ENCODE measurements around the gene DNM2. TPM values are rescaled to one million over a fixed set of nuclear protein-coding genes. Genes with fewer than 3 reads are reported as not detected.

The DNM2 gene
- total RNA-seq, 1 donor from 2014 or later, result 129 TPM

- Histone ChIP-seq H2AFZ (ENCODE audit: low read depth, low read length) (no peak overlapping the region), H3K4me2 (ENCODE audit: low read length) (no peak overlapping the region), H3K27me3 (ENCODE audit: insufficient read depth, low read length) (no peaks in the 10 kb centered on the region), H3K36me3 (ENCODE audit: insufficient read depth, low read length) (no peaks in the 10 kb centered on the region), H3K9me3 (ENCODE audit: insufficient read depth, low read depth, low read length) (peaks cover 8% of the 10 kb centered on the region), H3K27ac (ENCODE audit: low read depth, low read length) (no peak overlapping the region), H3K9ac (ENCODE audit: low read length) (no peak overlapping the region), H4K20me1 (ENCODE audit: insufficient read depth, low read length) (peaks cover 6% of the 10 kb centered on the region), H3K4me1 (ENCODE audit: insufficient read depth, low read length) (peaks cover 15% of the 10 kb centered on the region), H3K4me3 (ENCODE audit: insufficient read depth, low read depth, low read length) (no peak overlapping the region), H3K79me2 (ENCODE audit: insufficient read depth, low read length) (peaks cover 5% of the 10 kb centered on the region)
- H3K4me1 Mint-ChIP-seq (ENCODE audit: low read depth, unreplicated experiment), result peaks cover 3% of the 10 kb centered on the region
- no peak overlapping the region for H3K27ac Mint-ChIP-seq (ENCODE audit: unreplicated experiment)
- no peak for TF ChIP-seq EZH2 (IDR thresholded peaks at IDR 0.05; ENCODE audit: insufficient read depth, low read length)
- TF ChIP-seq, protein P1, sequence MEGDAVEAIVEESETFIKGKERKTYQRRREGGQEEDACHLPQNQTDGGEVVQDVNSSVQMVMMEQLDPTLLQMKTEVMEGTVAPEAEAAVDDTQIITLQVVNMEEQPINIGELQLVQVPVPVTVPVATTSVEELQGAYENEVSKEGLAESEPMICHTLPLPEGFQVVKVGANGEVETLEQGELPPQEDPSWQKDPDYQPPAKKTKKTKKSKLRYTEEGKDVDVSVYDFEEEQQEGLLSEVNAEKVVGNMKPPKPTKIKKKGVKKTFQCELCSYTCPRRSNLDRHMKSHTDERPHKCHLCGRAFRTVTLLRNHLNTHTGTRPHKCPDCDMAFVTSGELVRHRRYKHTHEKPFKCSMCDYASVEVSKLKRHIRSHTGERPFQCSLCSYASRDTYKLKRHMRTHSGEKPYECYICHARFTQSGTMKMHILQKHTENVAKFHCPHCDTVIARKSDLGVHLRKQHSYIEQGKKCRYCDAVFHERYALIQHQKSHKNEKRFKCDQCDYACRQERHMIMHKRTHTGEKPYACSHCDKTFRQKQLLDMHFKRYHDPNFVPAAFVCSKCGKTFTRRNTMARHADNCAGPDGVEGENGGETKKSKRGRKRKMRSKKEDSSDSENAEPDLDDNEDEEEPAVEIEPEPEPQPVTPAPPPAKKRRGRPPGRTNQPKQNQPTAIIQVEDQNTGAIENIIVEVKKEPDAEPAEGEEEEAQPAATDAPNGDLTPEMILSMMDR (IDR thresholded peaks at IDR 0.05; ENCODE audit: insufficient read depth, low read depth, low read length), result no peak
- DNase-seq (ENCODE audit: low read depth) (no peak), FAIRE-seq (no peak)
- peaks cover 2% of the 10 kb centered on the region for H3K36me3 Mint-ChIP-seq (ENCODE audit: low read depth, unreplicated experiment)
- peaks cover 3% of the 10 kb centered on the region for H3K27me3 Mint-ChIP-seq (ENCODE audit: low read depth, unreplicated experiment)
- peaks cover 9% of the 10 kb centered on the region for H3K9me3 Mint-ChIP-seq (ENCODE audit: unreplicated experiment)
- H3K4me3 Mint-ChIP-seq (ENCODE audit: unreplicated experiment), result no peak overlapping the region
Measured at GRCh38 chr19:10839114-10840050, 121.5 kb downstream of the DNM2 start.

DNA sequence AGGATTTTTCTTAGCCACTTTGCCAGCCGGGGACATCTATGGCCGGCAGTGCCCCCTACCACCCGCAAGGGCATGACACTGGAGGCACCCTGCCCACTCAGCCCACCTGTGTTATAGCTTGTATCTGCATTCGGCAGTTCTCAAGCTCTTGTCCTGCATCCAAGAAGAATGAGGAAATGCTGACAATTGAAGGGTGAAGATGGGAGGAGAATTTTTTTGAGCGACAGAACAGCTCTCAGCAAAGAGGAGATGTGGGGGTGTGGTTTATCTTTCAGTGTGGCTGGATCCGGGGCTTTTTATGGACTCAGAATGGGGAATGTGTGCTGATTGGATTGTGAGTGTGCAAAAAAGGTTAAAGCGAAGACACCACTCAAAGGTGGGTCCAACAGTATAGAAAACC lies 124.9 kb downstream of the DNM2 start:
- DNase-seq (ENCODE audit: low read depth), result no peak
- no peaks in the 10 kb centered on the region for H3K4me1 ChIP-seq (ENCODE audit: insufficient read depth, low read length)
- TF ChIP-seq, protein P1 (IDR thresholded peaks at IDR 0.05; ENCODE audit: insufficient read depth, low read depth, low read length), result no peak
- no peak for TF ChIP-seq EZH2 (IDR thresholded peaks at IDR 0.05; ENCODE audit: insufficient read depth, low read length)
- no peaks in the 10 kb centered on the region for H4K20me1 ChIP-seq (ENCODE audit: insufficient read depth, low read length)
- no peaks in the 10 kb centered on the region for H3K4me1 Mint-ChIP-seq (ENCODE audit: low read depth, unreplicated experiment)
- no peaks in the 10 kb centered on the region for H3K36me3 ChIP-seq (ENCODE audit: insufficient read depth, low read length)
- no peak overlapping the region for H3K4me3 ChIP-seq (ENCODE audit: insufficient read depth, low read depth, low read length)
- no peak overlapping the region for H3K27ac Mint-ChIP-seq (ENCODE audit: unreplicated experiment)
- FAIRE-seq, result no peak
- peaks cover 7% of the 10 kb centered on the region for H3K27me3 Mint-ChIP-seq (ENCODE audit: low read depth, unreplicated experiment)
- H3K79me2 ChIP-seq (ENCODE audit: insufficient read depth, low read length), result no peaks in the 10 kb centered on the region
- H3K4me2 ChIP-seq (ENCODE audit: low read length), result no peak overlapping the region
- peaks cover 3% of the 10 kb centered on the region for H3K27me3 ChIP-seq (ENCODE audit: insufficient read depth, low read length)
- H3K27ac ChIP-seq (ENCODE audit: low read depth, low read length), result no peak overlapping the region
- no peak overlapping the region for H3K9ac ChIP-seq (ENCODE audit: low read length)
- no peaks in the 10 kb centered on the region for H3K9me3 ChIP-seq (ENCODE audit: insufficient read depth, low read depth, low read length)
- H3K4me3 Mint-ChIP-seq (ENCODE audit: unreplicated experiment), result no peak overlapping the region
- no peak overlapping the region for H2AFZ ChIP-seq (ENCODE audit: low read depth, low read length)
- H3K9me3 Mint-ChIP-seq (ENCODE audit: unreplicated experiment), result peaks cover 18% of the 10 kb centered on the region
- H3K36me3 Mint-ChIP-seq (ENCODE audit: low read depth, unreplicated experiment), result no peaks in the 10 kb centered on the region

Data from astrocyte (in vitro differentiated cells and primary cell).